NT2/D1 (cell line): ENCODE measurements around the gene PLEKHA7.

ENCODE experiments used
- YY1 ChIP-seq: IDR thresholded peaks from 2 replicates; pipeline ENCODE4 v1.6.1; 2011; ENCODE audit not compliant: insufficient read length, insufficient read depth
- ZNF274 ChIP-seq: IDR thresholded peaks from 2 replicates; pipeline ENCODE4 v1.6.1; 2011; ENCODE audit warnings: mild to moderate bottlenecking, low read depth, low read length

GRCh38 chr11:16790486-16791190 lies 223.6 kb downstream of the PLEKHA7 start:
- no peak for TF ChIP-seq YY1
- no peak for TF ChIP-seq ZNF274
